ENCODE results near the gene FOXRED1. TPM values are rescaled to one million over a fixed set of nuclear protein-coding genes. Genes with fewer than 3 reads are reported as not detected.

Gene FOXRED1
- total RNA-seq, 4 donors from 2014 or later: 9.9 to 17.4 (median 14.5) TPM

GRCh38 chr11:126229858-126230540 lies 39.0 kb upstream of the FOXRED1 start:
- H3K4me1 ChIP-seq: no peaks in the 10 kb centered on the region
- peaks cover 0 to 11% of the 10 kb centered on the region in 2 donors for H3K36me3 ChIP-seq
- ATAC-seq: no peak
- 54 to 76% methylated on average over 3 of the region's 3 CpGs for WGBS, 2 donors (ENCODE audit: low coverage in 1 of 2)
- H3K9me3 ChIP-seq: no peaks in the 10 kb centered on the region
- no peak overlapping the region for H3K4me3 ChIP-seq
- H3K27me3 ChIP-seq: no peaks in the 10 kb centered on the region
- TF ChIP-seq EP300 (IDR thresholded peaks at IDR 0.05) (no peak), POLR2AphosphoS5 (IDR thresholded peaks at IDR 0.05) (no peak), CTCF (IDR thresholded peaks at IDR 0.05) (no peak), POLR2A (IDR thresholded peaks at IDR 0.05) (no peak)
- H3K27ac ChIP-seq: no peak overlapping the region

- Histone ChIP-seq H3K36me3 (peaks cover 0 to 21% of the 10 kb centered on the region in 2 donors), H3K4me1 (no peaks in the 10 kb centered on the region), H3K9me3 (no peaks in the 10 kb centered on the region), H3K4me3 (no peak overlapping the region), H3K27ac (no peak overlapping the region), H3K27me3 (no peaks in the 10 kb centered on the region)
- WGBS, 2 donors (ENCODE audit: low coverage in 1 of 2): 70% methylated on average over 6 of the region's 6 CpGs
- TF ChIP-seq CTCF (IDR thresholded peaks at IDR 0.05) (no peak), POLR2AphosphoS5 (IDR thresholded peaks at IDR 0.05) (no peak), POLR2A (IDR thresholded peaks at IDR 0.05) (no peak), EP300 (IDR thresholded peaks at IDR 0.05) (no peak)
- no peak for ATAC-seq
Observed at GRCh38 chr11:126231725-126232459, 37.1 kb upstream of the FOXRED1 start.

- Histone ChIP-seq H3K9me3 (no peaks in the 10 kb centered on the region), H3K4me3 (no peak overlapping the region), H3K4me1 (no peaks in the 10 kb centered on the region), H3K27ac (no peak overlapping the region), H3K36me3 (peaks cover 0 to 21% of the 10 kb centered on the region in 2 donors), H3K27me3 (no peaks in the 10 kb centered on the region)
- ATAC-seq: no peak
- 80 to 93% methylated on average over 1 to 3 of the region's 3 CpGs for WGBS, 2 donors (ENCODE audit: low coverage in 1 of 2)
- no peak for TF ChIP-seq POLR2A (IDR thresholded peaks at IDR 0.05)
- no peak for TF ChIP-seq POLR2AphosphoS5 (IDR thresholded peaks at IDR 0.05)
- no peak for TF ChIP-seq EP300 (IDR thresholded peaks at IDR 0.05)
Observed at GRCh38 chr11:126232683-126233082, 36.3 kb upstream of the FOXRED1 start.

- Histone ChIP-seq H3K4me1 (no peaks in the 10 kb centered on the region), H3K36me3 (peaks cover 0 to 28% of the 10 kb centered on the region in 2 donors), H3K27me3 (no peaks in the 10 kb centered on the region), H3K27ac (no peak overlapping the region), H3K4me3 (no peak overlapping the region), H3K9me3 (no peaks in the 10 kb centered on the region)
- TF ChIP-seq EP300 (IDR thresholded peaks at IDR 0.05): no peak
- no peak for TF ChIP-seq POLR2A (IDR thresholded peaks at IDR 0.05)
- TF ChIP-seq POLR2AphosphoS5 (IDR thresholded peaks at IDR 0.05): no peak
- TF ChIP-seq CTCF (IDR thresholded peaks at IDR 0.05): no peak
- 97 to 100% methylated on average over 1 to 4 of the region's 4 CpGs for WGBS, 2 donors (ENCODE audit: low coverage in 1 of 2)
- no peak for ATAC-seq
Observed at GRCh38 chr11:126233391-126233790, 35.6 kb upstream of the FOXRED1 start.

GRCh38 chr11:126246636-126247035 lies 22.3 kb upstream of the FOXRED1 start:
- H3K36me3 ChIP-seq: peaks cover 3 to 65% of the 10 kb centered on the region in 2 donors
- H3K4me3 ChIP-seq: no peak overlapping the region
- no peak overlapping the region for H3K27ac ChIP-seq
- H3K4me1 ChIP-seq: no peaks in the 10 kb centered on the region
- no peaks in the 10 kb centered on the region for H3K27me3 ChIP-seq
- no peak for TF ChIP-seq POLR2A (IDR thresholded peaks at IDR 0.05)
- TF ChIP-seq EP300 (IDR thresholded peaks at IDR 0.05): no peak
- no peak for TF ChIP-seq POLR2AphosphoS5 (IDR thresholded peaks at IDR 0.05)
- TF ChIP-seq CTCF (IDR thresholded peaks at IDR 0.05): no peak
- no peak for ATAC-seq
- 79% methylated on average over 2 of the region's 2 CpGs for WGBS, 2 donors (ENCODE audit: low coverage in 1 of 2)
- no peaks in the 10 kb centered on the region for H3K9me3 ChIP-seq

Data from gastroesophageal sphincter (tissue), 4 donors.